HepG2 (cell line): ENCODE results near the gene RNF148. TPM values are rescaled to one million over a fixed set of nuclear protein-coding genes. Genes with fewer than 3 reads are reported as not detected.

ENCODE experiments used
- ATAC-seq: fragments of 200-7000 bp; cut with Tn5 transposase; 3 replicates; pipeline ENCODE4 v1.9.1; 2020; ENCODE audit warnings: mild to moderate bottlenecking, moderate library complexity
- BruUV-seq: library from RNA; stranded (reverse); fragments of 400-500 nt; replicated peaks from 2 replicates; lab custom pipeline; 2021; lab: Mats Ljungman, UMichigan
- CTCF ChIA-PET: fragments of 300-600 bp; formaldehyde crosslinking; extraction: SDS; loops from one replicate; lab custom pipeline; 2021; ENCODE audit warnings: low total read pairs, inconsistent platforms, low intra/inter-chr PET ratio; lab: Yijun Ruan, JAX
- POLR2A ChIA-PET: fragments of 350-600 bp; sonication (Branson Sonifier 250); formaldehyde crosslinking; loops from one replicate; lab custom pipeline; 2020; ENCODE audit warnings: antibody characterized with exemption, inconsistent platforms; lab: Yijun Ruan, JAX
- DNase-seq: peaks from one replicate; pipeline ENCODE4 v3.0.0-alpha.2; 2015; ENCODE audit warnings: low spot score
- FAIRE-seq: peaks from 3 replicates; lab custom pipeline; 2011; peaks lifted over from hg19 to GRCh38; lab: Jason Lieb, UNC
- H2AFZ ChIP-seq: one replicate; pipeline ENCODE4 v1.6.1; 2011; ENCODE audit warnings: low read length, inconsistent platforms
- H3K27ac ChIP-seq: fragments of 300-600 bp; 3 replicates; pipeline ENCODE4 v1.8.0; 2011; ENCODE audit warnings: mixed run types, mild to moderate bottlenecking, mixed read lengths, low read length, inconsistent platforms; ENCODE audit not compliant: insufficient read depth; ENCODE audit errors: extremely low read length
- H3K27me3 ChIP-seq, 2 experiments: fragments of 200-600 bp in 1 of 2; 2 replicates in 1 of 2; 3 replicates in 1 of 2; pipeline versions ENCODE4 v1.6.0 to v1.8.0; 2011; ENCODE audit warnings: low read length in 2 of 2, mild to moderate bottlenecking in 2 of 2, moderate library complexity in 2 of 2, inconsistent platforms in 1 of 2; ENCODE audit not compliant: insufficient read depth in 2 of 2, control insufficient read depth in 1 of 2
- H3K36me3 ChIP-seq, 2 experiments: fragments of 200-600 bp in 1 of 2; replicated peaks in 1 of 2; 2 replicates in 1 of 2; 3 replicates in 1 of 2; pipeline versions ENCODE4 v1.5.1 to v1.8.0; 2011; ENCODE audit warnings: low read length in 2 of 2, inconsistent platforms in 1 of 2; ENCODE audit not compliant: insufficient read depth in 2 of 2, control insufficient read depth in 1 of 2
- H3K4me1 ChIP-seq: 2 replicates; pipeline ENCODE4 v1.5.1; 2012; ENCODE audit warnings: low read length, inconsistent platforms; ENCODE audit not compliant: insufficient read depth
- H3K4me2 ChIP-seq: 2 replicates; pipeline ENCODE4 v1.6.0; 2011; ENCODE audit warnings: low read depth, low read length, inconsistent platforms
- H3K4me3 ChIP-seq, 3 experiments: fragments of 200-600 bp in 1 of 3; sonication (generic), shearing (Covaris generic) in 1 of 3; replicated peaks in 1 of 3; 2 replicates each; pipeline ENCODE4 v1.5.1; 2011 to 2016; ENCODE audit warnings: low read length in 3 of 3, inconsistent platforms in 2 of 3, low read depth in 2 of 3, mild to moderate bottlenecking in 2 of 3, control low read depth in 1 of 3, mixed read lengths in 1 of 3; ENCODE audit not compliant: insufficient read depth in 1 of 3
- H3K79me2 ChIP-seq: one replicate; pipeline ENCODE4 v1.6.1; 2011; ENCODE audit warnings: low read length, inconsistent platforms; ENCODE audit not compliant: insufficient read depth
- H3K9ac ChIP-seq: 2 replicates; pipeline ENCODE4 v1.6.0; 2011; ENCODE audit warnings: mild to moderate bottlenecking, low read depth, low read length, inconsistent platforms; ENCODE audit not compliant: insufficient read depth
- H3K9me3 ChIP-seq: 2 replicates; pipeline ENCODE4 v1.5.1; 2012; ENCODE audit warnings: mild to moderate bottlenecking, low read length
- H4K20me1 ChIP-seq: 2 replicates; pipeline ENCODE4 v1.6.0; 2011; ENCODE audit warnings: inconsistent platforms, mild to moderate bottlenecking, low read length, moderate library complexity; ENCODE audit not compliant: insufficient read depth
- CBX2 ChIP-seq, 2 experiments: fragments of 200-600 bp in 1 of 2; sonication (generic); formaldehyde crosslinking in 1 of 2; IDR thresholded peaks; 2 replicates each; pipeline versions ENCODE4 v1.7.0 to v1.8.1; 2018 to 2022; ENCODE audit warnings: low read depth in 2 of 2, low read length in 1 of 2, mild to moderate bottlenecking in 1 of 2, missing genetic modification reagents in 1 of 2
- DR1 ChIP-seq: sonication (generic); formaldehyde crosslinking; IDR thresholded peaks from 2 replicates; pipeline ENCODE4 v1.8.0; 2021; ENCODE audit warnings: mild to moderate bottlenecking, missing genetic modification reagents, inconsistent platforms
- EZH2 ChIP-seq: conservative IDR thresholded peaks from 2 replicates; pipeline ENCODE4 v1.6.1; 2012; ENCODE audit warnings: mild to moderate bottlenecking, low read depth, low read length, moderate library complexity
- KDM4B ChIP-seq: sonication (generic); formaldehyde crosslinking; IDR thresholded peaks from 2 replicates; pipeline ENCODE4 v1.4.0; 2020; ENCODE audit warnings: missing genetic modification reagents
- RNF2 ChIP-seq: fragments of 450-650 bp; conservative IDR thresholded peaks from 2 replicates; pipeline ENCODE4 v1.6.1; 2016; ENCODE audit warnings: low read depth
- TBP ChIP-seq: sonication (generic); formaldehyde crosslinking; IDR thresholded peaks from 2 replicates; pipeline ENCODE4 v1.5.0; 2020; ENCODE audit warnings: missing genetic modification reagents
- TEAD2 ChIP-seq: sonication (generic); formaldehyde crosslinking; IDR thresholded peaks from 2 replicates; pipeline ENCODE4 v1.9.0; 2021; ENCODE audit warnings: missing genetic modification reagents
- ZNF780A ChIP-seq: sonication (generic); formaldehyde crosslinking; IDR thresholded peaks from 2 replicates; pipeline ENCODE4 v1.8.0; 2022; ENCODE audit warnings: mild to moderate bottlenecking, missing genetic modification reagents, moderate library complexity
- in situ Hi-C: cut with HindIII; loops from 2 replicates; pipeline ENCODE4 v1.10.0; 2017; ENCODE audit warnings: low pct_unique_long_range_greater_than_20kb; ENCODE audit not compliant: extremely low pct_ligation_motif_present
- intact Hi-C: fragments of 100-400 bp; cut with micrococcal nuclease; formaldehyde crosslinking; loops from one replicate; pipeline ENCODE4 v1.10.0; 2022; ENCODE audit not compliant: unreplicated experiment
- polyA plus RNA-seq, 8 experiments: library from polyadenylated mRNA; depleted of rRNA in 3 of 8; stranded (reverse) in 7 of 8; unstranded in 1 of 8; fragments of >200 nt; fragmentation: Illumina TruSeq in 4 of 8; extraction: Trizol in 4 of 8; gene quantifications; 2 replicates each; pipeline versions ENCODE4 v1.2.1 to v1.2.3, GENCODE V29; 2011 to 2016; ENCODE audit warnings: low read depth in 4 of 8, missing spikeins in 1 of 8, mixed read lengths in 1 of 8; ENCODE audit not compliant: insufficient read depth in 1 of 8
- total RNA-seq, 5 experiments: library from RNA; depleted of rRNA; stranded (reverse); fragments of >200 nt; fragmentation: Illumina TruSeq; extraction: Trizol; gene quantifications; 2 replicates each; pipeline ENCODE4 v1.2.3, GENCODE V29; 2016; ENCODE audit warnings: low read depth in 1 of 5
- TF ChIP-seq, protein P1 (sequence below): IDR thresholded peaks from 2 replicates; pipeline ENCODE4 v1.6.1; 2016; ENCODE audit warnings: mild to moderate bottlenecking, missing biosample characterization, missing genetic modification reagents
- TF ChIP-seq, protein P2 (sequence below): sonication (generic); formaldehyde crosslinking; IDR thresholded peaks from 2 replicates; pipeline ENCODE4 v1.9.0; 2021; ENCODE audit warnings: missing genetic modification reagents, borderline replicate concordance

RNF148 gene
- total and polyA plus RNA-seq, 2 of the 13 experiments (the other 11 are each of a cell fraction or from before 2014, with no cell fraction given), result 0.16 to 1.6 TPM

DNA sequence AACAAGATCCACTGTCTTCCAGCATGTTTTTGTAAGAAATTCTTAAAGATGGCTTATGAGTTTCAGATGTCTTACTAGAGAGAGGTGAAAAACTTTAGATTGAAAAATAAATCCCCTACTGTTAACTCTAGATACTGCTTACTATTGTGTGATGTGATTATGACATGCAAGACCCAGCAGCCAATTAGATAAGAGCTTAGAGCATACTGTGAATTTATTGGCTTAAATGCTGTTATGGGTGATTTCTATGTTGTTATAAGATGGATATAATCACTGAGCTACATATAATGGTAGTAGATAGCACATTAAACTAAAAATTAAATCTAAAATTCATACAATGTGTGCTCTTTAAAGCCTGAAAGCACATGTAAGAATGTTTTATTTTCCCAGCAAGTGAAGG lies 3.7 kb downstream of the RNF148 start, which contains the start of gene RNF133:
Gene RNF133, minus strand, starts transcription at position 101 of the 400 bp plus-strand sequence. CDS start 199 bp downstream, outside the sequence.
- no peaks in the 10 kb centered on the region for H3K27me3 ChIP-seq
- DNase-seq, result no peak
- H3K4me1 ChIP-seq, result peaks cover 25% of the 10 kb centered on the region
- H3K36me3 ChIP-seq, result no peaks in the 10 kb centered on the region; a peak in 1 of 5 replicates
- no peak for FAIRE-seq
- POLR2A ChIA-PET, result no interaction called here
- H2AFZ ChIP-seq, result no peak within 1 kb of the TSS
- no peaks in the 10 kb centered on the region for H3K9me3 ChIP-seq
- intact Hi-C loops (no loop called here), in situ Hi-C loops (no loop called here)
- H3K27ac ChIP-seq, result no peak within 1 kb of the TSS
- H4K20me1 ChIP-seq, result no peaks in the 10 kb centered on the region
- H3K79me2 ChIP-seq, result no peaks in the 10 kb centered on the region
- BruUV-seq, result no TSS peak
- TF ChIP-seq TEAD2, result no peak
- no peak for TF ChIP-seq TBP (CRISPR knock-in tag)
- no peak for TF ChIP-seq KDM4B (CRISPR knock-in tag)
- TF ChIP-seq CBX2 (IDR thresholded peaks at IDR 0.05; ENCODE audit: low read depth, low read length), result no peak
- no peak for TF ChIP-seq CBX2 (CRISPR knock-in tag; IDR thresholded peaks at IDR 0.05; ENCODE audit: low read depth)
- no peak for TF ChIP-seq DR1 (CRISPR knock-in tag)
- TF ChIP-seq, protein P1, sequence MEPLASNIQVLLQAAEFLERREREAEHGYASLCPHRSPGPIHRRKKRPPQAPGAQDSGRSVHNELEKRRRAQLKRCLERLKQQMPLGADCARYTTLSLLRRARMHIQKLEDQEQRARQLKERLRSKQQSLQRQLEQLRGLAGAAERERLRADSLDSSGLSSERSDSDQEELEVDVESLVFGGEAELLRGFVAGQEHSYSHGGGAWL, result no peak
- TF ChIP-seq, protein P2, sequence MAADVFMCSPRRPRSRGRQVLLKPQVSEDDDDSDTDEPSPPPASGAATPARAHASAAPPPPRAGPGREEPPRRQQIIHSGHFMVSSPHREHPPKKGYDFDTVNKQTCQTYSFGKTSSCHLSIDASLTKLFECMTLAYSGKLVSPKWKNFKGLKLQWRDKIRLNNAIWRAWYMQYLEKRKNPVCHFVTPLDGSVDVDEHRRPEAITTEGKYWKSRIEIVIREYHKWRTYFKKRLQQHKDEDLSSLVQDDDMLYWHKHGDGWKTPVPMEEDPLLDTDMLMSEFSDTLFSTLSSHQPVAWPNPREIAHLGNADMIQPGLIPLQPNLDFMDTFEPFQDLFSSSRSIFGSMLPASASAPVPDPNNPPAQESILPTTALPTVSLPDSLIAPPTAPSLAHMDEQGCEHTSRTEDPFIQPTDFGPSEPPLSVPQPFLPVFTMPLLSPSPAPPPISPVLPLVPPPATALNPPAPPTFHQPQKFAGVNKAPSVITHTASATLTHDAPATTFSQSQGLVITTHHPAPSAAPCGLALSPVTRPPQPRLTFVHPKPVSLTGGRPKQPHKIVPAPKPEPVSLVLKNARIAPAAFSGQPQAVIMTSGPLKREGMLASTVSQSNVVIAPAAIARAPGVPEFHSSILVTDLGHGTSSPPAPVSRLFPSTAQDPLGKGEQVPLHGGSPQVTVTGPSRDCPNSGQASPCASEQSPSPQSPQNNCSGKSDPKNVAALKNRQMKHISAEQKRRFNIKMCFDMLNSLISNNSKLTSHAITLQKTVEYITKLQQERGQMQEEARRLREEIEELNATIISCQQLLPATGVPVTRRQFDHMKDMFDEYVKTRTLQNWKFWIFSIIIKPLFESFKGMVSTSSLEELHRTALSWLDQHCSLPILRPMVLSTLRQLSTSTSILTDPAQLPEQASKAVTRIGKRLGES (CRISPR knock-in tag), result no peak
- no peak for TF ChIP-seq EZH2
- no peak for TF ChIP-seq ZNF780A (CRISPR knock-in tag)
- TF ChIP-seq RNF2, result no peak
- ATAC-seq, result no peak
- no peak within 1 kb of the TSS for H3K4me2 ChIP-seq
- CTCF ChIA-PET, result no interaction called here
- no peak within 1 kb of the TSS for H3K9ac ChIP-seq
- H3K4me3 ChIP-seq, result no peak within 1 kb of the TSS
